Progenitor cell of endocrine pancreas (in vitro differentiated cells): ENCODE results near the gene SUZ12. TPM values are rescaled to one million over a fixed set of nuclear protein-coding genes. Genes with fewer than 3 reads are reported as not detected.
"Not testable (repeated sequence)": the region's sequence is repeated elsewhere in the genome, so short reads cannot be mapped to it uniquely, and the experiment has no call there.

Experiments
- DNase-seq: peaks from one replicate; pipeline ENCODE4 v3.0.0; 2021; ENCODE audit warnings: low spot score; ENCODE audit not compliant: unreplicated experiment
- H3K27ac Mint-ChIP-seq: 2 replicates; pipeline ENCODE4 v1.8.0; 2021; ENCODE audit warnings: mild to moderate bottlenecking, moderate library complexity, mixed read lengths
- H3K27me3 Mint-ChIP-seq: 2 replicates; pipeline ENCODE4 v1.8.0; 2021; ENCODE audit warnings: mixed read lengths
- H3K36me3 Mint-ChIP-seq: 2 replicates; pipeline ENCODE4 v1.8.0; 2022; ENCODE audit warnings: mixed read lengths; ENCODE audit not compliant: insufficient read depth
- H3K4me1 Mint-ChIP-seq: 2 replicates; pipeline ENCODE4 v1.8.0; 2021; ENCODE audit warnings: low read depth, mixed read lengths
- H3K4me3 Mint-ChIP-seq: 2 replicates; pipeline ENCODE4 v1.8.0; 2021; ENCODE audit warnings: low read depth, mild to moderate bottlenecking, moderate library complexity, mixed read lengths
- H3K9me3 Mint-ChIP-seq: 2 replicates; pipeline ENCODE4 v1.8.0; 2021; ENCODE audit warnings: low read depth, mixed read lengths
- total RNA-seq: library from RNA; stranded (reverse); gene quantifications from 2 replicates; pipeline ENCODE4 v1.2.1, GENCODE V29; 2021
- TF ChIP-seq, protein P1 (sequence below): fragments of 200-600 bp; sonication (generic); IDR thresholded peaks from one replicate; pipeline ENCODE4 v1.5.0; 2021; ENCODE audit warnings: antibody characterized with exemption, mild to moderate bottlenecking; ENCODE audit not compliant: unreplicated experiment

Gene SUZ12
- total RNA-seq, 1 donor from 2014 or later = 38.3 TPM

DNA sequence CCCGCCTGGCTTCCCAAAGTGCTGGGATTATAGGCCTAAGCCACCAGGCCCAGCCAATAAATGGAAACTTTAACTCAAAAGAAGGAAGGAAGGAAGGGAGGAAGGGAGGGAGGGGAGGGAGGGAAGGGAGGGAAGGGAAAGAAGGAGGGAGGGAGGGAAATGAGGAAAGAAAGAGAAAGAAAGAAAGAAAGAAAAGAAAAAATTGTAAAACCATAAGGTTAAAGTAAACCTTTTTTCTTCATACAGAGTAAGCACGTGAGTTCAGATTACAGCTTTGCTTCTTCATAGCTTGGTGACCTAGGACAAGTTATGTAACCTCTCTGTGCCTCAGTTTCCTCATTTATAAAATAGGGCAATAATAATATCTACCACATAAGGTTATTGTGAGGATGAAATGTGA lies 96.4 kb downstream of the SUZ12 start:
- DNase-seq = no peak
- TF ChIP-seq, protein P1, sequence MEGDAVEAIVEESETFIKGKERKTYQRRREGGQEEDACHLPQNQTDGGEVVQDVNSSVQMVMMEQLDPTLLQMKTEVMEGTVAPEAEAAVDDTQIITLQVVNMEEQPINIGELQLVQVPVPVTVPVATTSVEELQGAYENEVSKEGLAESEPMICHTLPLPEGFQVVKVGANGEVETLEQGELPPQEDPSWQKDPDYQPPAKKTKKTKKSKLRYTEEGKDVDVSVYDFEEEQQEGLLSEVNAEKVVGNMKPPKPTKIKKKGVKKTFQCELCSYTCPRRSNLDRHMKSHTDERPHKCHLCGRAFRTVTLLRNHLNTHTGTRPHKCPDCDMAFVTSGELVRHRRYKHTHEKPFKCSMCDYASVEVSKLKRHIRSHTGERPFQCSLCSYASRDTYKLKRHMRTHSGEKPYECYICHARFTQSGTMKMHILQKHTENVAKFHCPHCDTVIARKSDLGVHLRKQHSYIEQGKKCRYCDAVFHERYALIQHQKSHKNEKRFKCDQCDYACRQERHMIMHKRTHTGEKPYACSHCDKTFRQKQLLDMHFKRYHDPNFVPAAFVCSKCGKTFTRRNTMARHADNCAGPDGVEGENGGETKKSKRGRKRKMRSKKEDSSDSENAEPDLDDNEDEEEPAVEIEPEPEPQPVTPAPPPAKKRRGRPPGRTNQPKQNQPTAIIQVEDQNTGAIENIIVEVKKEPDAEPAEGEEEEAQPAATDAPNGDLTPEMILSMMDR = no peak
- H3K36me3 Mint-ChIP-seq = peaks cover 12% of the 10 kb centered on the region
- H3K4me1 Mint-ChIP-seq = no peaks in the 10 kb centered on the region
- no peaks in the 10 kb centered on the region for H3K9me3 Mint-ChIP-seq
- no peaks in the 10 kb centered on the region for H3K27me3 Mint-ChIP-seq
- no peak overlapping the region for H3K4me3 Mint-ChIP-seq
- H3K27ac Mint-ChIP-seq = no peak overlapping the region

DNA sequence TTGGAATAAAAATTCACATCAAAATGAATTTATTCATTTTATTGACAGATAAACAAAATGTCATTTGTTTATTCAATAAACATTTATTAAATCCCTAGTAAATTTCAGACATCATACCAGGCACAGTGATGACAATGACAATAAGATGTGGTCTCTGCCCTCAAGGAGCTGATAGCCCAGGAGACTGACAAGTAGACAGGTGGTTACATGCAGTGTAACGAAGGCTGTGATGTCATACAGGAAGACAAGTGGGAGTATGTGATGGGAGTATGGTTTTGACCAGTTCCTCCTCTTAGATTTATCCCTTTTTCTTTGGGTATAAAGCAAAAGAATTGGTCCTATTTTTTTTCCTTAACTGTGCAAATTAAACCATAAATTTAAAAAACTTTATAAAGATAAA lies 97.0 kb downstream of the SUZ12 start:
- not testable (repeated sequence) for DNase-seq, H3K27ac Mint-ChIP-seq, H3K4me1 Mint-ChIP-seq, H3K27me3 Mint-ChIP-seq, H3K4me3 Mint-ChIP-seq, H3K9me3 Mint-ChIP-seq
- H3K36me3 Mint-ChIP-seq = peaks cover 12% of the 10 kb centered on the region

DNA sequence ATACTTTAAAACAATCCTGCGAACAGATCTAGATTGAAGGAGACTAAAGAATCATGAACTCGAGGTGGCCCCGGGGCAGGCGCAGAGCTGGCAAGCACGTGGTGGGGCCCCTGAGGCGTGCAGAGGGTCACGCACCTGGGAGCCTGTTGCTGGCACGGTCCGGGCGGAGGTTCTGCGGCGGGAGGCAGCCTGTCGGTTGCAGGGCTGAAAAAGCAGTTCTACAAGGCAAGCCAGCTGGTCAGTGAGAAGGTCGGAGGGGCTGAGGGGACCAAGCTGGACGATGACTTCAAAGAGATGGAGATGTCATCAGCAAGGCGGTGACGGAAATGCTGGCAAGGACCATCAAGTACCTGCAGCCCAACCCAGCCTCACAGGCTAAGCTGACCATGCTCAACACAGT lies 103.4 kb downstream of the SUZ12 start:
- not testable (repeated sequence) for H3K4me1 Mint-ChIP-seq, H3K27ac Mint-ChIP-seq, H3K36me3 Mint-ChIP-seq, H3K9me3 Mint-ChIP-seq, DNase-seq, H3K4me3 Mint-ChIP-seq, H3K27me3 Mint-ChIP-seq

DNA sequence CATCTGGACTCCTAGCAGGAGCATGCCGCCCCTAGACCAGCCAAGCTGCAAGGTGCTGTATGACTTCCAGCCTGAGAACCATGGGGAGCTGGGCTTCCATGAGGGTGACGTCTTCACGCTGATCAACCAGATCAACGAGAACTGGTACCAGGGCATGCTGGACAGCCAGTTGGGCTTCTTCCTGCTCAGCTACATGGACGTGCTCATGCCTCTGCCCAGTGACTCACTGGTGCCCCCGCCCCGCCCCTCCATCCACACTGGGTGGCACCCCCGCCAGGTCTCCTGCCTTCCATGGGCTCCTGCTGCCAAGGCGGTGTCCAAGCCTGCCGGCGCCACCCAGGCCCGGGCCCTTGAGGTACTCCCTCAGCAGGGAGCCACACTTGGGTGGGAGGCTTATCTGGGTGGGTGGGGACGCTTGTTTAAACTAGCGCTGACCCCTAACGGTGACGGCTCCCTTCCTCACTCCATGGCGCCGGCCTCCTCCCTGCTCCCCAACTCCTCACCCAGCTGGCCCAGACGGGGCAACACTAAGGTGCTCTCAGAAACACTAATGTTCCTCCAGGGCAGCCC lies 104.6 kb downstream of the SUZ12 start:
- not testable (repeated sequence) for H3K27ac Mint-ChIP-seq, H3K4me3 Mint-ChIP-seq, H3K4me1 Mint-ChIP-seq, DNase-seq, H3K27me3 Mint-ChIP-seq, H3K9me3 Mint-ChIP-seq, H3K36me3 Mint-ChIP-seq

DNA sequence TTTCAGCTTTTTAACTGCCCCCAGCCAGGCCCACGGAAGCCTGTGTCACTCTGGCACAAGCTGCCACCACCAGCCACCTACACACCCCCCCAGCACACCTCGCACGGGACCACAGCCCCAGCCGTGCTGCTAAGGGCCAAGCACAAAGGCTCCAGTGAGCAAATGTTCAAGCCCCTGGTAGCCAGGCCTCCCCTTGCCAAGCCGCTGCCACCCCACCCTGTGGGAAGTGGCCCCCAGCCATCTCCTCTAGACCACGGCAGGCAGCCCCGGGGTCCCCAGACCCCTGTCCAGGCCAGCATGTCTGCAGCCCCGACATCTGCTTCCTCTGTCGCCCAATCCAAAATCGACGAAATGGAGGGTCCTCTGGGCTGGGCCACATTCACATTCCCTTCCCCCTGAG lies 105.5 kb downstream of the SUZ12 start:
- not testable (repeated sequence) for H3K9me3 Mint-ChIP-seq, DNase-seq, H3K4me1 Mint-ChIP-seq, H3K27ac Mint-ChIP-seq, H3K36me3 Mint-ChIP-seq, H3K27me3 Mint-ChIP-seq, H3K4me3 Mint-ChIP-seq

DNA sequence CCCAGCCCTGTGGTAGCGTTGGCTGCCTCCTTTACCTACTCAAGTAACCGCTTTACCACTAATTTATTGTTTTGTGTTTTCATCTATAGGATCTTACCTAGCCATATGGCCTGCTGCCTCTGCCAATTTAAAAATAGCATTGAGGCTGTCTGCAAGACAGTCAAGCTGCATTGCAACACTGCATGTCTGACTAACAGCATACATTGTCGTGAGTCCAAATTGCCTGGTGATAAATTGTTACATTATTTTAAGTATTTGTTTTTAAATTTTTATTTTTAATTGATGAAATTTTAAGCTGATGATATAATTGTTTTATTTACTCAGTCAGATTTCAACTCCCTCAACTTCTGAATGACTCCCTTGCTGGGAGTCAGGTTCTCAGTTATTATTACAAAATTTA lies 108.8 kb downstream of the SUZ12 start:
- H3K27me3 Mint-ChIP-seq, H3K36me3 Mint-ChIP-seq, H3K4me3 Mint-ChIP-seq, DNase-seq, H3K4me1 Mint-ChIP-seq, H3K27ac Mint-ChIP-seq, H3K9me3 Mint-ChIP-seq: not testable (repeated sequence)

DNA sequence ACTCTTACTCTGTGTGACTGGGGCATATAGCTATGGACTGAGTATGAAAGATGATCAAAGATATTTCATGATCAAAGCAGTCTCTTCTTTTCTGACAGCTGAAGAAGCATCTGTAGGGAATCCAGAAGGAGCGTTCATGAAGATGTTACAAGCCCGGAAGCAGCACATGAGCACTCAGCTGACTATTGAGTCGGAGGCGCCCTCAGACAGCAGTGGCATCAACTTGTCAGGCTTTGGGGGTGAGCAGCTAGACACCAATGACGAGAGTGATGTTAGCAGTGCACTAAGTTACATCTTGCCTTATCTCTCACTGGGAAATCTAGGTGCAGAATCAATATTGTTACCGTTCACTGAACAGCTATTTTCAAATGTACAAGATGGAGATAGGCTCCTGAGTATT lies 110.9 kb downstream of the SUZ12 start:
- not testable (repeated sequence) for H3K36me3 Mint-ChIP-seq

More for the DNA sequence above, 110.9 kb downstream of the SUZ12 start:
- H3K9me3 Mint-ChIP-seq, H3K27me3 Mint-ChIP-seq, H3K27ac Mint-ChIP-seq, H3K4me3 Mint-ChIP-seq, H3K4me1 Mint-ChIP-seq, DNase-seq: not testable (repeated sequence)

Other genes with a start within 250 kb of the SUZ12 start
- gene COPRS, start 77.8 kb upstream of the SUZ12 start, total RNA-seq = 33.6 and 37.8 TPM in 2 replicates
- gene UTP6, start 35.3 kb upstream of the SUZ12 start, total RNA-seq = 83.6 and 87.5 TPM in 2 replicates
- gene LRRC37B, start 70.4 kb downstream of the SUZ12 start, total RNA-seq = 27.6 and 28.7 TPM in 2 replicates
- 32.4 and 33.1 TPM in 2 replicates for gene RHOT1, start 205.5 kb downstream of the SUZ12 start, total RNA-seq